ENCODE results near the gene OR5M8.

Gene OR5M8

GRCh38 chr11:56513280-56513679, 22.1 kb upstream of the OR5M8 start:
- Histone ChIP-seq H3K9me3 (ENCODE audit: control insufficient read depth, low read length) (no peaks in the 10 kb centered on the region), H3K9ac (ENCODE audit: low read length) (no peak overlapping the region), H3K23ac (ENCODE audit: low read length in 2 of 2) (no peak overlapping the region), H3K4me1 (ENCODE audit: control insufficient read depth, insufficient read depth, low read depth, low read length) (no peaks in the 10 kb centered on the region), H3K4me2 (ENCODE audit: low read length, poor library complexity, severe bottlenecking) (no peak overlapping the region), H2AFZ (ENCODE audit: low read depth, low read length) (no peak overlapping the region), H2BK120ac (ENCODE audit: low read depth, low read length) (no peak overlapping the region), H3K79me1 (replicated peaks; ENCODE audit: low read length, poor library complexity, severe bottlenecking) (no peaks in the 10 kb centered on the region), H4K8ac (ENCODE audit: low read length) (no peak overlapping the region), H3K18ac (ENCODE audit: low read depth in 1 of 2, low read length in 2 of 2) (no peak overlapping the region), H3K27me3 (ENCODE audit: control insufficient read depth in 1 of 2, insufficient read depth in 1 of 2, low read length in 2 of 2) (no peaks in the 10 kb centered on the region), H2BK12ac (ENCODE audit: low read length in 2 of 2) (no peak overlapping the region), H2BK15ac (ENCODE audit: low read depth, poor library complexity, severe bottlenecking) (no peak overlapping the region), H3K4ac (ENCODE audit: low read depth in 1 of 2, low read length in 2 of 2) (no peak overlapping the region), H4K91ac (ENCODE audit: low read length) (no peak overlapping the region), H3K27ac (ENCODE audit: low read length, poor library complexity, severe bottlenecking) (no peak overlapping the region), H2BK5ac (ENCODE audit: low read depth, low read length, poor library complexity, severe bottlenecking) (no peak overlapping the region), H3K14ac (ENCODE audit: low read length in 2 of 2) (no peak overlapping the region), H3K36me3 (ENCODE audit: control insufficient read depth in 1 of 2, insufficient read depth in 2 of 2, low read depth in 1 of 2, low read length in 2 of 2) (no peaks in the 10 kb centered on the region), H2AK5ac (ENCODE audit: low read length, severe bottlenecking) (no peak overlapping the region), H3K4me3 (ENCODE audit: insufficient read depth in 1 of 2, low read depth in 1 of 2, low read length in 2 of 2) (no peak overlapping the region)
- no CpG with 5 or more reads among the region's 1 CpG for WGBS
- DNase-seq, result no peak

- Histone ChIP-seq H3K9ac (ENCODE audit: low read length) (no peak overlapping the region), H3K18ac (ENCODE audit: low read depth in 1 of 2, low read length in 2 of 2) (no peak overlapping the region), H2BK12ac (ENCODE audit: low read length in 2 of 2) (no peak overlapping the region), H3K9me3 (ENCODE audit: control insufficient read depth, low read length) (no peaks in the 10 kb centered on the region), H4K8ac (ENCODE audit: low read length) (no peak overlapping the region), H3K36me3 (ENCODE audit: control insufficient read depth in 1 of 2, insufficient read depth in 2 of 2, low read depth in 1 of 2, low read length in 2 of 2) (no peaks in the 10 kb centered on the region), H3K4ac (ENCODE audit: low read depth in 1 of 2, low read length in 2 of 2) (no peak overlapping the region), H2AK5ac (ENCODE audit: low read length, severe bottlenecking) (no peak overlapping the region), H3K27me3 (ENCODE audit: control insufficient read depth in 1 of 2, insufficient read depth in 1 of 2, low read length in 2 of 2) (no peaks in the 10 kb centered on the region), H2AFZ (ENCODE audit: low read depth, low read length) (no peak overlapping the region), H2BK15ac (ENCODE audit: low read depth, poor library complexity, severe bottlenecking) (no peak overlapping the region), H3K27ac (ENCODE audit: low read length, poor library complexity, severe bottlenecking) (no peak overlapping the region), H3K4me3 (ENCODE audit: insufficient read depth in 1 of 2, low read depth in 1 of 2, low read length in 2 of 2) (no peak overlapping the region), H4K91ac (ENCODE audit: low read length) (no peak overlapping the region), H3K23ac (ENCODE audit: low read length in 2 of 2) (no peak overlapping the region), H2BK120ac (ENCODE audit: low read depth, low read length) (no peak overlapping the region), H3K4me1 (ENCODE audit: control insufficient read depth, insufficient read depth, low read depth, low read length) (no peaks in the 10 kb centered on the region), H3K14ac (ENCODE audit: low read length in 2 of 2) (no peak overlapping the region), H2BK5ac (ENCODE audit: low read depth, low read length, poor library complexity, severe bottlenecking) (no peak overlapping the region), H3K4me2 (ENCODE audit: low read length, poor library complexity, severe bottlenecking) (no peak overlapping the region), H3K79me1 (replicated peaks; ENCODE audit: low read length, poor library complexity, severe bottlenecking) (no peaks in the 10 kb centered on the region)
- WGBS, result no CpG with 5 or more reads among the region's 1 CpG
- no peak for DNase-seq
Observed at GRCh38 chr11:56509439-56509838, 18.3 kb upstream of the OR5M8 start.

DNA sequence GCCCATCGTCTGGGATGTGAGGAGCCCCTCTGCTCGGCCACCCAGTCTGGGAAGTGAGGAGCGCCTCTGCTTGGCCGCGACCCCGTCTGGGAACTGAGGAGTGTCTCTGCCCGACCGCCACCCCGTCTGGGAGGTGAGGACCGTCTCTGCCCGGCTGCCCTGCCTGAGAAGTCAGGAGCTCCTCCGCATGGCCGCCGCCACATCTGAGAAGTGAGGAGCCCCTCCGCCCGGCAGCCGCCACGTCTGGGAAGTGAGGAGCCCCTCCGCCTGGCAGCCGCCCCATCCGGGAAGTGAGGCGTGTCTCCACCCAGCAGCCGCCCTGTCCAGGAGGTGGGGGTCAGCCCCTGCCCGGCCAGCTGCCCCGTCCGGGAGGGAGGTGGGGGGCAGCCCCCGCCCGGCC, 5.8 kb upstream of the OR5M8 start:
- no peak overlapping the region for H3K9ac ChIP-seq (ENCODE audit: low read length)
- H3K4me2 ChIP-seq (ENCODE audit: low read length, poor library complexity, severe bottlenecking), result no peak overlapping the region

GRCh38 chr11:56495117-56495516, 3.9 kb upstream of the OR5M8 start:
- H3K4me2 ChIP-seq (ENCODE audit: low read length, poor library complexity, severe bottlenecking), result no peak overlapping the region
- no peak overlapping the region for H2AK5ac ChIP-seq (ENCODE audit: low read length, severe bottlenecking)
- no peak overlapping the region for H2BK12ac ChIP-seq (ENCODE audit: low read length in 2 of 2)
- H4K8ac ChIP-seq (ENCODE audit: low read length), result no peak overlapping the region
- no peak overlapping the region for H3K9ac ChIP-seq (ENCODE audit: low read length)
- H2BK120ac ChIP-seq (ENCODE audit: low read depth, low read length), result no peak overlapping the region
- H2AFZ ChIP-seq (ENCODE audit: low read depth, low read length), result no peak overlapping the region
- H3K4me1 ChIP-seq (ENCODE audit: control insufficient read depth, insufficient read depth, low read depth, low read length), result no peaks in the 10 kb centered on the region
- no peak for DNase-seq
- H3K4ac ChIP-seq (ENCODE audit: low read depth in 1 of 2, low read length in 2 of 2), result no peak overlapping the region
- no peak overlapping the region for H3K18ac ChIP-seq (ENCODE audit: low read depth in 1 of 2, low read length in 2 of 2)
- no peaks in the 10 kb centered on the region for H3K79me1 ChIP-seq (replicated peaks; ENCODE audit: low read length, poor library complexity, severe bottlenecking)
- H3K9me3 ChIP-seq (ENCODE audit: control insufficient read depth, low read length), result no peaks in the 10 kb centered on the region
- no peaks in the 10 kb centered on the region for H3K27me3 ChIP-seq (ENCODE audit: control insufficient read depth in 1 of 2, insufficient read depth in 1 of 2, low read length in 2 of 2)
- no peak overlapping the region for H3K23ac ChIP-seq (ENCODE audit: low read length in 2 of 2)
- WGBS, result no CpG with 5 or more reads among the region's 2 CpGs
- no peak overlapping the region for H3K14ac ChIP-seq (ENCODE audit: low read length in 2 of 2)
- no peak overlapping the region for H2BK15ac ChIP-seq (ENCODE audit: low read depth, poor library complexity, severe bottlenecking)
- no peak overlapping the region for H4K91ac ChIP-seq (ENCODE audit: low read length)
- H2BK5ac ChIP-seq (ENCODE audit: low read depth, low read length, poor library complexity, severe bottlenecking), result no peak overlapping the region
- H3K4me3 ChIP-seq (ENCODE audit: insufficient read depth in 1 of 2, low read depth in 1 of 2, low read length in 2 of 2), result no peak overlapping the region
- no peak overlapping the region for H3K27ac ChIP-seq (ENCODE audit: low read length, poor library complexity, severe bottlenecking)
- no peaks in the 10 kb centered on the region for H3K36me3 ChIP-seq (ENCODE audit: control insufficient read depth in 1 of 2, insufficient read depth in 2 of 2, low read depth in 1 of 2, low read length in 2 of 2)

More for the DNA sequence above, 5.8 kb upstream of the OR5M8 start:
- Histone ChIP-seq H2AK5ac (ENCODE audit: low read length, severe bottlenecking) (no peak overlapping the region), H3K18ac (ENCODE audit: low read depth in 1 of 2, low read length in 2 of 2) (no peak overlapping the region), H4K91ac (ENCODE audit: low read length) (no peak overlapping the region), H3K23ac (ENCODE audit: low read length in 2 of 2) (no peak overlapping the region), H3K9me3 (ENCODE audit: control insufficient read depth, low read length) (no peaks in the 10 kb centered on the region), H3K27ac (ENCODE audit: low read length, poor library complexity, severe bottlenecking) (no peak overlapping the region), H2BK5ac (ENCODE audit: low read depth, low read length, poor library complexity, severe bottlenecking) (no peak overlapping the region), H3K79me1 (replicated peaks; ENCODE audit: low read length, poor library complexity, severe bottlenecking) (no peaks in the 10 kb centered on the region), H2BK15ac (ENCODE audit: low read depth, poor library complexity, severe bottlenecking) (no peak overlapping the region), H3K4ac (ENCODE audit: low read depth in 1 of 2, low read length in 2 of 2) (no peak overlapping the region), H2BK120ac (ENCODE audit: low read depth, low read length) (no peak overlapping the region), H3K36me3 (ENCODE audit: control insufficient read depth in 1 of 2, insufficient read depth in 2 of 2, low read depth in 1 of 2, low read length in 2 of 2) (no peaks in the 10 kb centered on the region), H3K4me3 (ENCODE audit: insufficient read depth in 1 of 2, low read depth in 1 of 2, low read length in 2 of 2) (no peak overlapping the region), H3K4me1 (ENCODE audit: control insufficient read depth, insufficient read depth, low read depth, low read length) (no peaks in the 10 kb centered on the region), H3K14ac (ENCODE audit: low read length in 2 of 2) (no peak overlapping the region), H2BK12ac (ENCODE audit: low read length in 2 of 2) (no peak overlapping the region), H4K8ac (ENCODE audit: low read length) (no peak overlapping the region), H3K27me3 (ENCODE audit: control insufficient read depth in 1 of 2, insufficient read depth in 1 of 2, low read length in 2 of 2) (no peaks in the 10 kb centered on the region), H2AFZ (ENCODE audit: low read depth, low read length) (no peak overlapping the region)
- 96% methylated on average over 24 of the region's 28 CpGs for WGBS
- no peak for DNase-seq
